Immature natural killer cell (primary cell): Measurements from ENCODE around the gene ZBTB43. TPM values are rescaled to one million over a fixed set of nuclear protein-coding genes. Genes with fewer than 3 reads are reported as not detected.

Source experiments
- DNase-seq, 3 donors: peaks; one replicate each; pipeline ENCODE4 v3.0.0; 2022; ENCODE audit warnings: mixed read lengths in 1 of 3
- H3K27ac Mint-ChIP-seq, 6 donors: one replicate each; pipeline ENCODE4 v1.8.0; 2020; ENCODE audit warnings: mixed read lengths in 6 of 6, mild to moderate bottlenecking in 5 of 6, inconsistent platforms in 4 of 6, moderate library complexity in 3 of 6
- H3K27me3 Mint-ChIP-seq, 3 donors: one replicate each; pipeline ENCODE4 v1.8.0; 2020 to 2021; ENCODE audit warnings: low read depth in 3 of 3, mild to moderate bottlenecking in 3 of 3, mixed read lengths in 3 of 3, moderate library complexity in 3 of 3, inconsistent platforms in 1 of 3
- H3K36me3 Mint-ChIP-seq, 3 donors: one replicate each; pipeline ENCODE4 v1.8.0; 2020; ENCODE audit warnings: mixed read lengths in 3 of 3, inconsistent platforms in 2 of 3, mild to moderate bottlenecking in 2 of 3
- H3K4me1 Mint-ChIP-seq, 2 donors: one replicate each; pipeline ENCODE4 v1.8.0; 2020; ENCODE audit warnings: inconsistent platforms in 2 of 2, mild to moderate bottlenecking in 2 of 2, mixed read lengths in 2 of 2, moderate library complexity in 1 of 2
- H3K4me3 Mint-ChIP-seq, 5 donors: one replicate each; pipeline ENCODE4 v1.8.0; 2020; ENCODE audit warnings: mild to moderate bottlenecking in 5 of 5, mixed read lengths in 5 of 5, inconsistent platforms in 3 of 5, moderate library complexity in 3 of 5
- H3K9me3 Mint-ChIP-seq, 6 donors: one replicate each; pipeline ENCODE4 v1.8.0; 2020; ENCODE audit warnings: mild to moderate bottlenecking in 6 of 6, mixed read lengths in 6 of 6, inconsistent platforms in 4 of 6, moderate library complexity in 3 of 6
- polyA plus RNA-seq, 3 donors: library from polyadenylated mRNA; unstranded; fragments of 300-500 nt; fragmentation: Illumina TruSeq; gene quantifications; one replicate each; pipeline ENCODE4 v1.2.3, GENCODE V29; 2021

The ZBTB43 gene
- polyA plus RNA-seq, 3 donors from 2014 or later: 7.0 to 14.6 (median 10.3) TPM

- Mint-ChIP-seq H3K4me1 (peaks cover 27 to 47% of the 10 kb centered on the region in 2 donors), H3K27ac (peak within 1 kb of the TSS; percentile 69 to 94 (median 86)), H3K4me3 (peak within 1 kb of the TSS; percentile 87 to 96 (median 92)), H3K27me3 (peaks cover 4 to 10% (median 8%) of the 10 kb centered on the region in 3 donors), H3K9me3 (no peaks in the 10 kb centered on the region), H3K36me3 (peaks cover 0 to 3% (median 0%) of the 10 kb centered on the region in 3 donors)
- peak; percentile 77 to 82 (median 82) for DNase-seq
Measured at GRCh38 chr9:126860077-126860756, 55.4 kb downstream of the ZBTB43 start, which contains the start of gene ZBTB34. TSS of gene ZBTB34 (plus strand) at chr9:126860639. CDS start at chr9:126879400, 18,761 bp downstream.

GRCh38 chr9:126860757-126861466 is 56.1 kb downstream of the ZBTB43 start:
- Mint-ChIP-seq H3K27ac (peak overlapping the region; percentile 69 to 94 (median 86)), H3K27me3 (peaks cover 4 to 8% (median 8%) of the 10 kb centered on the region in 3 donors), H3K9me3 (no peaks in the 10 kb centered on the region), H3K4me3 (peak overlapping the region; percentile 87 to 96 (median 92)), H3K4me1 (peaks cover 29 to 50% of the 10 kb centered on the region in 2 donors), H3K36me3 (peaks cover 0 to 4% (median 0%) of the 10 kb centered on the region in 3 donors)
- peak; percentile 18 to 23 (median 19) for DNase-seq

- peak overlapping the region; percentile 69 to 94 (median 86) for H3K27ac Mint-ChIP-seq
- no peak for DNase-seq
- peaks cover 4 to 10% (median 4%) of the 10 kb centered on the region in 3 donors for H3K27me3 Mint-ChIP-seq
- H3K4me3 Mint-ChIP-seq: peak overlapping the region; percentile 87 to 96 (median 92)
- H3K36me3 Mint-ChIP-seq: peaks cover 0 to 12% (median 3%) of the 10 kb centered on the region in 3 donors
- no peaks in the 10 kb centered on the region for H3K9me3 Mint-ChIP-seq
- H3K4me1 Mint-ChIP-seq: peaks cover 29 to 58% of the 10 kb centered on the region in 2 donors
Measured at GRCh38 chr9:126861707-126862103, 56.9 kb downstream of the ZBTB43 start.

GRCh38 chr9:126862104-126862761 is 57.4 kb downstream of the ZBTB43 start:
- H3K4me1 Mint-ChIP-seq: peaks cover 29 to 62% of the 10 kb centered on the region in 2 donors
- H3K27ac Mint-ChIP-seq: peak overlapping the region; percentile 69 to 94 (median 86)
- no peaks in the 10 kb centered on the region for H3K9me3 Mint-ChIP-seq
- H3K36me3 Mint-ChIP-seq: peaks cover 0 to 15% (median 7%) of the 10 kb centered on the region in 3 donors
- H3K4me3 Mint-ChIP-seq: peak overlapping the region; percentile 87 to 96 (median 92)
- H3K27me3 Mint-ChIP-seq: peaks cover 4 to 10% (median 4%) of the 10 kb centered on the region in 3 donors
- DNase-seq: no peak

- Mint-ChIP-seq H3K27me3 (peaks cover 0 to 8% (median 3%) of the 10 kb centered on the region in 3 donors), H3K27ac (no peak overlapping the region)
Measured at GRCh38 chr9:126864771-126865170, 59.9 kb downstream of the ZBTB43 start.

GRCh38 chr9:126869368-126869767 is 64.5 kb downstream of the ZBTB43 start:
- peaks cover 0 to 15% (median 7%) of the 10 kb centered on the region in 3 donors for H3K36me3 Mint-ChIP-seq
- no peak for DNase-seq
- no peaks in the 10 kb centered on the region for H3K9me3 Mint-ChIP-seq
- H3K27ac Mint-ChIP-seq: no peak overlapping the region
- peaks cover 0 to 2% (median 0%) of the 10 kb centered on the region in 3 donors for H3K27me3 Mint-ChIP-seq
- no peak overlapping the region for H3K4me3 Mint-ChIP-seq
- peaks cover 26 to 64% of the 10 kb centered on the region in 2 donors for H3K4me1 Mint-ChIP-seq

More at GRCh38 chr9:126864771-126865170, 59.9 kb downstream of the ZBTB43 start:
- H3K9me3 Mint-ChIP-seq: no peaks in the 10 kb centered on the region
- H3K4me3 Mint-ChIP-seq: no peak overlapping the region
- peaks cover 0 to 15% (median 7%) of the 10 kb centered on the region in 3 donors for H3K36me3 Mint-ChIP-seq
- DNase-seq: no peak
- H3K4me1 Mint-ChIP-seq: peaks cover 41 to 80% of the 10 kb centered on the region in 2 donors

GRCh38 chr9:126872516-126872915 is 67.7 kb downstream of the ZBTB43 start:
- no peaks in the 10 kb centered on the region for H3K36me3 Mint-ChIP-seq
- H3K27ac Mint-ChIP-seq: peak overlapping the region in 4 of 6 donors; percentile 19 to 61 (median 38)
- no peak overlapping the region for H3K4me3 Mint-ChIP-seq
- peaks cover 40 to 70% of the 10 kb centered on the region in 2 donors for H3K4me1 Mint-ChIP-seq
- no peaks in the 10 kb centered on the region for H3K9me3 Mint-ChIP-seq
- DNase-seq: no peak
- H3K27me3 Mint-ChIP-seq: peaks cover 0 to 2% (median 0%) of the 10 kb centered on the region in 3 donors

- no peak for DNase-seq
- peaks cover 43 to 70% of the 10 kb centered on the region in 2 donors for H3K4me1 Mint-ChIP-seq
- H3K4me3 Mint-ChIP-seq: no peak overlapping the region
- no peaks in the 10 kb centered on the region for H3K9me3 Mint-ChIP-seq
- H3K27ac Mint-ChIP-seq: peak overlapping the region in 3 of 6 donors; percentile 12 to 64 (median 36)
- H3K27me3 Mint-ChIP-seq: peaks cover 0 to 2% (median 2%) of the 10 kb centered on the region in 3 donors
- peaks cover 4 to 9% (median 7%) of the 10 kb centered on the region in 3 donors for H3K36me3 Mint-ChIP-seq
Measured at GRCh38 chr9:126874546-126875314, 69.9 kb downstream of the ZBTB43 start.

GRCh38 chr9:126875756-126876510 is 71.1 kb downstream of the ZBTB43 start:
- H3K4me3 Mint-ChIP-seq: no peak overlapping the region
- no peaks in the 10 kb centered on the region for H3K9me3 Mint-ChIP-seq
- H3K27me3 Mint-ChIP-seq: peaks cover 0 to 2% (median 2%) of the 10 kb centered on the region in 3 donors
- DNase-seq: no peak
- H3K27ac Mint-ChIP-seq: peak overlapping the region; percentile 17 to 91 (median 68)
- H3K36me3 Mint-ChIP-seq: peaks cover 4 to 21% (median 10%) of the 10 kb centered on the region in 3 donors
- H3K4me1 Mint-ChIP-seq: peaks cover 45 to 64% of the 10 kb centered on the region in 2 donors

- Mint-ChIP-seq H3K27ac (peak overlapping the region; percentile 47 to 91 (median 84)), H3K27me3 (peaks cover 0 to 2% (median 2%) of the 10 kb centered on the region in 3 donors), H3K4me1 (peaks cover 45 to 64% of the 10 kb centered on the region in 2 donors), H3K4me3 (no peak overlapping the region), H3K9me3 (no peaks in the 10 kb centered on the region), H3K36me3 (peaks cover 4 to 24% (median 12%) of the 10 kb centered on the region in 3 donors)
- DNase-seq: no peak
Measured at GRCh38 chr9:126876531-126876930, 71.7 kb downstream of the ZBTB43 start.

GRCh38 chr9:126877418-126877817 is 72.6 kb downstream of the ZBTB43 start:
- Mint-ChIP-seq H3K4me1 (peaks cover 45 to 63% of the 10 kb centered on the region in 2 donors), H3K27ac (peak overlapping the region; percentile 47 to 86 (median 82)), H3K27me3 (peaks cover 0 to 2% (median 2%) of the 10 kb centered on the region in 3 donors), H3K9me3 (no peaks in the 10 kb centered on the region), H3K36me3 (peaks cover 4 to 32% (median 12%) of the 10 kb centered on the region in 3 donors), H3K4me3 (peak overlapping the region; percentile 36 to 71 (median 58))
- peak; percentile 38 to 54 (median 40) for DNase-seq

GRCh38 chr9:126879288-126879687 is 74.4 kb downstream of the ZBTB43 start:
- no peak overlapping the region for H3K4me3 Mint-ChIP-seq
- no peak for DNase-seq
- H3K4me1 Mint-ChIP-seq: peaks cover 37 to 54% of the 10 kb centered on the region in 2 donors
- no peaks in the 10 kb centered on the region for H3K9me3 Mint-ChIP-seq
- no peak overlapping the region for H3K27ac Mint-ChIP-seq
- peaks cover 4 to 35% (median 19%) of the 10 kb centered on the region in 3 donors for H3K36me3 Mint-ChIP-seq
- peaks cover 0 to 2% (median 2%) of the 10 kb centered on the region in 3 donors for H3K27me3 Mint-ChIP-seq
